Nephron progenitor cell (in vitro differentiated cells): ENCODE measurements around the gene NTHL1.
A peak's percentile ranks its signal among the peaks of the same experiment; 100 is the strongest.

Experiments used
- DNase-seq: peaks from one replicate; pipeline ENCODE4 v3.0.0; 2021
- H3K27ac Mint-ChIP-seq: 2 replicates; pipeline ENCODE4 v1.8.0; 2021; ENCODE audit warnings: mild to moderate bottlenecking, moderate library complexity, mixed read lengths
- H3K27me3 Mint-ChIP-seq: 2 replicates; pipeline ENCODE4 v1.8.0; 2021; ENCODE audit warnings: mild to moderate bottlenecking, low read depth, mixed read lengths; ENCODE audit not compliant: poor library complexity
- H3K36me3 Mint-ChIP-seq: 2 replicates; pipeline ENCODE4 v1.8.0; 2021; ENCODE audit warnings: low read depth, mixed read lengths
- H3K4me1 Mint-ChIP-seq: 2 replicates; pipeline ENCODE4 v1.8.0; 2021; ENCODE audit warnings: mixed read lengths
- H3K4me3 Mint-ChIP-seq: 2 replicates; pipeline ENCODE4 v1.8.0; 2021; ENCODE audit warnings: mild to moderate bottlenecking, moderate library complexity, mixed read lengths
- H3K9me3 Mint-ChIP-seq: 2 replicates; pipeline ENCODE4 v1.8.0; 2021; ENCODE audit warnings: mild to moderate bottlenecking, moderate library complexity, mixed read lengths
- TF ChIP-seq, protein P1 (sequence below): fragments of 200-600 bp; sonication (generic); IDR thresholded peaks from 2 replicates; pipeline ENCODE4 v1.5.0; 2021; ENCODE audit warnings: antibody characterized with exemption

NTHL1 gene

DNA sequence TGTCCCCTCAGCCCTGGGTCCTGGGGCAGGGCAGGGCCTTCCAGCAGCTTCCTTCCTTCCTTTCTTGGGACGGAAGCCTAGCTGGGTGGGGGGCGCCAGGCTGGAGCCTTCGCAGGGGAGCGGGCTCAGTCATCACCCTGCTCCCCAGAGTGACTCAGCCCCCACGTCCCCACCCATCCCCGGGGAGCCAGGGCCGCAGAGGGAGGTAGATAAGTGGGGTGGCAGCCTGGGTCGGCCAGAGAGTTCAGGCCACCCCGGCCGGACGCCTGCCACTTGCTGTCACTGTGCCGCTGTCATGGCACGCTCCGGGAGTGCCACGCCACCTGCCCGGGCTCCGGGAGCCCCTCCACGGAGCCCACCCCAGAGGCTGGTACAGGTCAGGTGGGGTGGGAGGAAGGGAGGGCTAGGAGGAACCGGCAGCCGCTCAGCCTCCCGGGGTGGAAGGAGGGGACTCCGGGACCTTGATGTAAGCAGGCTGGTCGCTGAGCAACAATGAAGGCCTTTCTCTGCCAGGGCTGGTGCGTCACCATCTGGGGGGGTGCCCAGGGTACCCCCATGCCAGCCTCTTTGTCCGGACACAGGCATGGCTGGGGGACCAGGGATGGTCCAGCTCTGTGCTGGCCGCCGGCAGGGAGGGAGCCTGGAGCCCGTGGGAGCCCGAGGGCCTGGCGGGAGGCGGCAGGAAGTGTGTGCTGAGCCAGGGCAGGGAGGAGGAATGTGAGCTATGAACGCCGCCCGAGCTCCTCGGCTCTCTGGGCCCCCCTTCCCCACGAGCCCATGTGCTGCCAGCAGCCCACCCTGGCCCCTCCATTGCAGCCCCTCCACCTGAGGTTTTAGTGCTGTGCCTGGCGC is 14.4 kb downstream of the NTHL1 start:
- H3K27me3 Mint-ChIP-seq = peaks cover 16% of the 10 kb centered on the region
- TF ChIP-seq, protein P1, sequence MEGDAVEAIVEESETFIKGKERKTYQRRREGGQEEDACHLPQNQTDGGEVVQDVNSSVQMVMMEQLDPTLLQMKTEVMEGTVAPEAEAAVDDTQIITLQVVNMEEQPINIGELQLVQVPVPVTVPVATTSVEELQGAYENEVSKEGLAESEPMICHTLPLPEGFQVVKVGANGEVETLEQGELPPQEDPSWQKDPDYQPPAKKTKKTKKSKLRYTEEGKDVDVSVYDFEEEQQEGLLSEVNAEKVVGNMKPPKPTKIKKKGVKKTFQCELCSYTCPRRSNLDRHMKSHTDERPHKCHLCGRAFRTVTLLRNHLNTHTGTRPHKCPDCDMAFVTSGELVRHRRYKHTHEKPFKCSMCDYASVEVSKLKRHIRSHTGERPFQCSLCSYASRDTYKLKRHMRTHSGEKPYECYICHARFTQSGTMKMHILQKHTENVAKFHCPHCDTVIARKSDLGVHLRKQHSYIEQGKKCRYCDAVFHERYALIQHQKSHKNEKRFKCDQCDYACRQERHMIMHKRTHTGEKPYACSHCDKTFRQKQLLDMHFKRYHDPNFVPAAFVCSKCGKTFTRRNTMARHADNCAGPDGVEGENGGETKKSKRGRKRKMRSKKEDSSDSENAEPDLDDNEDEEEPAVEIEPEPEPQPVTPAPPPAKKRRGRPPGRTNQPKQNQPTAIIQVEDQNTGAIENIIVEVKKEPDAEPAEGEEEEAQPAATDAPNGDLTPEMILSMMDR = no peak
- no peak overlapping the region for H3K27ac Mint-ChIP-seq
- H3K36me3 Mint-ChIP-seq = no peaks in the 10 kb centered on the region
- H3K9me3 Mint-ChIP-seq = no peaks in the 10 kb centered on the region
- H3K4me1 Mint-ChIP-seq = peaks cover 32% of the 10 kb centered on the region
- no peak overlapping the region for H3K4me3 Mint-ChIP-seq
- DNase-seq = peak; percentile 62

DNA sequence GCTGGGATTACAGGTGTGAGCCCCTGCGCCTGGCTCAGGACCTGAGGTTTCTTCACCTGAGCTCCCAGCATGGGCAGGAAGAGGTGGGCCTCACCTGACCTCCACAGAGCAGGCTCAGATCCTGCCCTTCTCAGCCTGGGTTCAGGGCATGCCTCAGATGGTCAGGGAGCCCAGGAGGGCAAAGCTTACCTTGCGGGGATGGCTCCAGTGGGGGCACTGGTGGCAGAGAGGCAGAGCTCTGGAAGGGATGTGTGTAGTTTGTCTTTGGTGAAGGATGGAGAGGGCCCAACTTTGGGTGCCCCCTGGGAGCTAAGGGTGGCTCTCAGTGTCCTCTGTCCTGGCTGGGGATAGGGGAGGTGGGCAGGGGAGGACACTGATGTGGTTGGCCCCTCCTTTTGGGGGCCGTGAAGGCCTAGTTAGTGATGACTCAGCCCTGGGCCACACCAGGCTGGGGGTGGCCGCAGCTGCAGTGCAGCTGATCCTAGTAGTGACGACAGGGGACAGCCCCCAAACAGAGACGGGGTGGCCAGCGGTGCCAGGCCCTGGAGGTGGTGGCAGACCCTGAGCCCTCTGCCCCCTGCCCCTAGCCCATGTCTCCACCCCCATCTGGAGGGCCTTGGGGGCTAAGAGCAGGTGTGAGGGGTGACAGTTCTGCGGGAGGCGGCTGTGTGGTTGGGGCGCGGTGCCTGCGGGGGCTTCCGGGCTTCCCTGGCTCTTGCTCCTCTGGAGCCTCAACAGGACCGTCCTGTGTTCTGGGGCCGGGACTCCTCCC is 15.2 kb downstream of the NTHL1 start:
- TF ChIP-seq, protein P1 = no peak
- Mint-ChIP-seq H3K4me3 (no peak overlapping the region), H3K36me3 (no peaks in the 10 kb centered on the region), H3K9me3 (no peaks in the 10 kb centered on the region), H3K27me3 (peaks cover 24% of the 10 kb centered on the region), H3K27ac (no peak overlapping the region), H3K4me1 (peaks cover 26% of the 10 kb centered on the region)
- no peak for DNase-seq

DNA sequence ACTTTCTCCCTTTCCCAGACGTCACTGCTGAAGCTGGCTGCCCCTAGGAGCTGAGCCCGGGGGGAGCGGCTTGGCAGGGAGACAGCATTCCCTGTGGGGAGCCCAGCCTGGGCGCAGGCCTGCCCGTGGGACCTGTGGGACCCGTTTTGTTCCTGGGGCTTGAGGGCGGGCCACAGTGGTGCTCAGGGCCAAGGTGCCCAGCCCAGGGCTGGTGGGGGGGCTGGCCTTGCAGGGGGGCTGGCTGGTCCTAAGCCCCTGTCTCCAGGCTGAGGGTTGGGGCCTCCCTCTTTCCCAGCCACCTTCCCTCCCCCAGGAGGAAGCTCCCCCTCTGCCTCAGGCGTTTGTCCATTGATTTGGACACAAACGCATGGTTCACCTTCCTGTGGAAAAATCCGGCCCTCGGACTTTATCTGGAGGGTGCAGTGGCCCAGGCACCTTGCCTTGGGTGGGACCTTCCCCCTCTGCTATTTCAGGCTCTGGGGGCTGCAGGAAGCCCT is 16.5 kb downstream of the NTHL1 start:
- Mint-ChIP-seq H3K9me3 (no peaks in the 10 kb centered on the region), H3K4me1 (peaks cover 25% of the 10 kb centered on the region), H3K4me3 (no peak overlapping the region), H3K27me3 (peaks cover 26% of the 10 kb centered on the region), H3K36me3 (no peaks in the 10 kb centered on the region), H3K27ac (no peak overlapping the region)
- no peak for DNase-seq
- TF ChIP-seq, protein P1 = no peak

DNA sequence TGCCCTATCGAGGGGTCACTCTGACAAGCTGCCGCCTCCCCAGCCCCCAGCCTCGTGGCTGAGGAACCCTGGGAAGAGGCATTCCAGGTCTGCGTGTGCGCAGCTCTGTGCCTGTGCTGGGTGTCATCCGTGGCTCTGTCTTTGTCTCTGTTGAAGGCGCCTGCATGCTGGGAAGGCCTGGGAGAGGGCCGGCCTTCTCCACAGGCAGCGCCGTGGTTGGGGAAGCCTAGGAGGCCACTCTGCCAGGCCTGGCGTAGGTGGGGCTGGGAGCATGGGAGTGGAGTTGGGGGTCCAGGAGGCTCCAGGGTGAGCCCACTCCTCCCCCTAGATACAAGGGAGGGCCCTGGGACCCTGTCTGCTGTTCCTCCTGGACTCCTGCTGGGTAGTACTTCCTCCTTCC is 17.6 kb downstream of the NTHL1 start:
- no peak for DNase-seq
- H3K4me1 Mint-ChIP-seq = peaks cover 29% of the 10 kb centered on the region
- H3K36me3 Mint-ChIP-seq = no peaks in the 10 kb centered on the region
- H3K9me3 Mint-ChIP-seq = no peaks in the 10 kb centered on the region
- TF ChIP-seq, protein P1 = no peak
- H3K4me3 Mint-ChIP-seq = no peak overlapping the region
- H3K27me3 Mint-ChIP-seq = peaks cover 32% of the 10 kb centered on the region
- no peak overlapping the region for H3K27ac Mint-ChIP-seq

DNA sequence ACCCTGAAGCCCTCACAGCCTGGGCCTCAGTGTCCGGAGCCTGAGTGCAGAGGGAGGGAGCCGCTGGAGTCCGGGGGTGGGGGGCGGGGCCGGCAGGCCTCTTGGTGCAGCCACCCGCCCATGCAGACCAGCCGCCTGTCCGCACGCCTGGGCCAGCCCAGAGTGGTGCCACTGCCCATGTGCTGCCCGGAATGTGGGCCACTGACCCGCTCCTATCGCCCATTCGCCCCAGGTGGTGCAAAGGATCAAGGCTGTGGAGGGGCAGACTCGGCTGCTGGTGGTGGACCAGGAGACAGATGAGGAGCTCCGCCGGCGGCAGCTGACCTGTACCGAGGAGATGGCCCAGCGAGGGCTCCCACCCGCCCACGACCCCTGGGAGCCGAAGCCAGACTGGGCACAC is 18.3 kb downstream of the NTHL1 start:
- Mint-ChIP-seq H3K27ac (no peak overlapping the region), H3K4me1 (peaks cover 27% of the 10 kb centered on the region), H3K27me3 (peaks cover 32% of the 10 kb centered on the region), H3K36me3 (no peaks in the 10 kb centered on the region), H3K4me3 (no peak overlapping the region), H3K9me3 (no peaks in the 10 kb centered on the region)
- TF ChIP-seq, protein P1 = no peak
- no peak for DNase-seq
